ENCODE measurements around the gene DPH5.
A peak's percentile ranks its signal among the peaks of the same experiment; 100 is the strongest.
"Not testable (repeated sequence)": the region's sequence is repeated elsewhere in the genome, so short reads cannot be mapped to it uniquely, and the experiment has no call there.

The DPH5 gene

GRCh38 chr1:100982793-100983192 is 42.8 kb downstream of the DPH5 start:
- DNase-seq = no peak

- DNase-seq = no peak
Measured at GRCh38 chr1:100979631-100980030, 46.0 kb downstream of the DPH5 start.

- no peak for DNase-seq
Measured at GRCh38 chr1:100976936-100977335, 48.6 kb downstream of the DPH5 start.

- no peak for DNase-seq
Measured at GRCh38 chr1:100972185-100972584, 53.4 kb downstream of the DPH5 start.

GRCh38 chr1:100971021-100971420 is 54.6 kb downstream of the DPH5 start:
- DNase-seq = no peak

GRCh38 chr1:100969327-100969726 is 56.3 kb downstream of the DPH5 start:
- no peak for DNase-seq

- DNase-seq = no peak
Measured at GRCh38 chr1:100968621-100969020, 57.0 kb downstream of the DPH5 start.

GRCh38 chr1:100960098-100960497 is 65.5 kb downstream of the DPH5 start:
- no peak for DNase-seq

GRCh38 chr1:100959502-100960060 is 66.0 kb downstream of the DPH5 start:
- DNase-seq = no peak

GRCh38 chr1:100955322-100955721 is 70.3 kb downstream of the DPH5 start:
- no peak for DNase-seq

GRCh38 chr1:100953960-100954730 is 71.4 kb downstream of the DPH5 start:
- DNase-seq = no peak

- not testable (repeated sequence) for DNase-seq
Measured at GRCh38 chr1:100952970-100953369, 72.6 kb downstream of the DPH5 start.

- no peak for DNase-seq
Measured at GRCh38 chr1:100952104-100952745, 73.4 kb downstream of the DPH5 start.

- DNase-seq = no peak
Measured at GRCh38 chr1:100950781-100951180, 74.8 kb downstream of the DPH5 start.

- no peak for DNase-seq
Measured at GRCh38 chr1:100950337-100950736, 75.2 kb downstream of the DPH5 start.

GRCh38 chr1:100949515-100950158 is 75.9 kb downstream of the DPH5 start:
- peak; percentile 75 to 82 for DNase-seq

GRCh38 chr1:100948721-100949405 is 76.7 kb downstream of the DPH5 start:
- DNase-seq = not testable (repeated sequence)

GRCh38 chr1:100947816-100948215 is 77.8 kb downstream of the DPH5 start:
- DNase-seq = not testable (repeated sequence)

GRCh38 chr1:100946064-100946463 is 79.5 kb downstream of the DPH5 start:
- not testable (repeated sequence) for DNase-seq

GRCh38 chr1:100943533-100943932 is 82.1 kb downstream of the DPH5 start:
- no peak for DNase-seq

- DNase-seq = no peak
Measured at GRCh38 chr1:100942304-100943046, 83.1 kb downstream of the DPH5 start.

- DNase-seq = no peak
Measured at GRCh38 chr1:100941580-100942216, 83.9 kb downstream of the DPH5 start.
